Muscle of leg (tissue), 11 donors: ENCODE measurements around the gene ZNF500. TPM values are rescaled to one million over a fixed set of nuclear protein-coding genes. Genes with fewer than 3 reads are reported as not detected.
"Not testable (repeated sequence)": the region's sequence is repeated elsewhere in the genome, so short reads cannot be mapped to it uniquely, and the experiment has no call there.

ENCODE experiments used
- DNase-seq: peaks from one replicate; pipeline ENCODE4 v3.0.0; 2013
- H3K27ac ChIP-seq: one replicate; pipeline ENCODE4 v1.5.1; 2013; ENCODE audit warnings: mild to moderate bottlenecking, low read length, control low read depth
- H3K27me3 ChIP-seq: one replicate; pipeline ENCODE4 v1.6.1; 2013; ENCODE audit warnings: low read length; ENCODE audit not compliant: control insufficient read depth, insufficient read depth
- H3K36me3 ChIP-seq: one replicate; pipeline ENCODE4 v1.6.1; 2013; ENCODE audit warnings: low read length; ENCODE audit not compliant: control insufficient read depth, insufficient read depth
- H3K4me1 ChIP-seq: one replicate; pipeline ENCODE4 v1.6.1; 2013; ENCODE audit warnings: low read length; ENCODE audit not compliant: control insufficient read depth, insufficient read depth
- H3K4me3 ChIP-seq: one replicate; pipeline ENCODE4 v1.5.1; 2013; ENCODE audit warnings: low read length, control low read depth
- H3K9me3 ChIP-seq: replicated peaks from 2 replicates; pipeline ENCODE4 v1.6.1; 2013; ENCODE audit warnings: low read depth, low read length; ENCODE audit not compliant: control insufficient read depth
- WGBS: methylation state at CpG from one replicate; pipeline ENCODE4 v1.1.5; 2013; ENCODE audit warnings: missing lambda C conversion rate; ENCODE audit not compliant: insufficient coverage; 5-methylcytosine and 5-hydroxymethylcytosine counted together
- polyA plus RNA-seq, 8 donors: library from polyadenylated mRNA; unstranded; fragments of 120-200 nt; gene quantifications; one replicate each; pipeline versions ENCODE4 v1.2.1 to v1.2.3, GENCODE V29; 2013; ENCODE audit warnings: inconsistent platforms in 1 of 8, low replicate concordance in 1 of 8; ENCODE audit not compliant: insufficient read length in 8 of 8, insufficient read depth in 1 of 8
- total RNA-seq: library from RNA; stranded (reverse); fragments of 120-200 nt; gene quantifications from one replicate; pipeline ENCODE4 v1.2.4, GENCODE V29; 2013

Gene ZNF500
- total and polyA plus RNA-seq, 9 donors: 9.0 to 12.9 (median 10.1) TPM

GRCh38 chr16:4787627-4788482 lies 20.9 kb upstream of the ZNF500 start, which contains the start of gene SEPTIN12:
Gene SEPTIN12, minus strand, starts transcription at chr16:4788345. Its CDS starts 700 bp downstream, at chr16:4787645.
- Histone ChIP-seq H3K9me3 (no peaks in the 10 kb centered on the region), H3K4me1 (no peaks in the 10 kb centered on the region), H3K27ac (no peak within 1 kb of the TSS), H3K27me3 (no peaks in the 10 kb centered on the region), H3K36me3 (no peaks in the 10 kb centered on the region), H3K4me3 (no peak within 1 kb of the TSS)
- no peak for DNase-seq
- WGBS: 55% methylated on average over 10 of the region's 14 CpGs

DNA sequence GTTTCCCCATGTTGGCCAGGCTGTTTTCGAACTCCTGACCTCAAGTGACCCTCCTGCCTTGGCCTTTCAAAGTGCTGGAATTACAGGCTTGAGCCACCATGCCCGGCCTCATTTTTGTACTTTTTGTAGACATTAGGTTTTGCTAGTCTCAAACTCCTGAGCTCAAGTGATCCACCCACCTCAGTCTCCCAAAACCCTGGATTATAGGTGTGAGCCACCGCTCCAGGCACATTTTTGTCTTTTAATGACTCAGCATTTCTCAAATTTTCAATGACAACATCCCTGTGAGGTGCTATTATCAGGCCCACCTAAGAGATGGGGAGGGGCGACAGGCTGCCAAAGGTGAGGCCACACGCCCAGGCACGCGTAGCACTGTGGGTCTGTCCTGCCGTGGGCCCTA lies 20.1 kb upstream of the ZNF500 start:
- DNase-seq: no peak
- no peaks in the 10 kb centered on the region for H3K4me1 ChIP-seq
- H3K36me3 ChIP-seq: no peaks in the 10 kb centered on the region
- H3K4me3 ChIP-seq: no peak overlapping the region
- H3K9me3 ChIP-seq: no peaks in the 10 kb centered on the region
- WGBS: 95% methylated on average over 4 of the region's 8 CpGs
- H3K27ac ChIP-seq: no peak overlapping the region
- no peaks in the 10 kb centered on the region for H3K27me3 ChIP-seq

DNA sequence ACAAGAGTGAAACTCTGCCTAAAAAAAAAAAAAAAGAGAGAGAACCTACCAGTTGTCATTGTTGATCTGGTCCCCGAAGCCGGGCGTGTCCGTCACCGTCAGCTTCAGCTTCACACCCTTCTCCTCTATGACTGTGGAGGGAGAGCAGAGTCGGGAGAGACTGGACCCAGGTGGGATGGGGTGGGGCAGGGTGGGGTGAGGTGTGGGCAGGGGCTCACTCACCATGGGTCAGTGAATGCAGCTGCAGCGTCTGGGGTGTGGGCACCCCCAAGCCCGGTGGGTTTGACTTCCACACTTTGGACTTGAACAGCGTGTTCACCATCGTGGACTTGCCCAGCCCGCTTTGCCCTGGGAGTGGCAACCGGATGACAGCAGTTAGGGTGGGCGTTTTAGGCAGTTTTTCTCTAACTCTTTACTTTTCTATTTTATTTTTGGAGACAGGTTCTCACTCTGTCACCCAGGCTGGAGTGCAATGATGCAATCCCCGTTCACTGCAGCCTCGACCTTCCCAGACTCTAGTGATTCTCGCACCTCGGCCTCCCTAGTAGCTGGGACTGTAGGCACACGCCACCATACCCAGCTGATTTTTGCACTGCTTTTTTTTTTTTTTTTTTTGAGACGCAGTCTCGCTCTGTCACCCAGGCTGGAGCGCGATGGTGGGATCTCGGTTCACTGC lies 18.9 kb upstream of the ZNF500 start:
- H3K27ac ChIP-seq: no peak overlapping the region
- WGBS: 96% methylated on average over 6 of the region's 23 CpGs
- no peaks in the 10 kb centered on the region for H3K36me3 ChIP-seq

DNA sequence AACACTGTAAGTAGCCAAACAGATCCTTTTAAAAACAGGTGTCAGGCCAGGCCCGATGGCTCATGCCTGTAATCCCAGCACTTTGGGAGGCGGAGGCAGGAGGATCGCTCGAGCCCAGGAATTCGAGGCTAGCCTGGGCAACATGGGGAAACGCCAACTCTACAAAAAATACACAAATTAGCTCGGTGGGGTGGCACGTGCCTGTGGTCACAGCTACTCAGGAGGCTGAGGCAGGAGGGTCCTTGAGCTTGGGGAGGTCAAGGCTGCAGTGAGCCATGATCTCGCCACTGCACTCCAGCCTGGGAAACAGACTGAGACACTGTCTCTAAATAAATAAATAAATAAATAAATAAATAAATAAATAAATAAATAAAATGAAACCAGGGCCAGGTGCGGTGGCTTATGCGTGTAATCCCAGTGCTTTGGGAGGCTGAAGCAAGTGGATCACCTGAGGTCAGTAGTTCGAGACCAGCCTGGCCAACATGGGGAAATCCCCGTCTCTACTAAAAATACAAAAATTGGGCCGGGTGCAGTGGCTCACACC lies 17.6 kb upstream of the ZNF500 start:
- DNase-seq, H3K27me3 ChIP-seq, H3K9me3 ChIP-seq, H3K27ac ChIP-seq, H3K4me1 ChIP-seq, H3K36me3 ChIP-seq, H3K4me3 ChIP-seq: not testable (repeated sequence)
- 92% methylated on average over 6 of the region's 14 CpGs for WGBS

More for the DNA sequence above, 18.9 kb upstream of the ZNF500 start:
- no peak for DNase-seq
- Histone ChIP-seq H3K4me1 (no peaks in the 10 kb centered on the region), H3K27me3 (no peaks in the 10 kb centered on the region), H3K9me3 (no peaks in the 10 kb centered on the region), H3K4me3 (no peak overlapping the region)

DNA sequence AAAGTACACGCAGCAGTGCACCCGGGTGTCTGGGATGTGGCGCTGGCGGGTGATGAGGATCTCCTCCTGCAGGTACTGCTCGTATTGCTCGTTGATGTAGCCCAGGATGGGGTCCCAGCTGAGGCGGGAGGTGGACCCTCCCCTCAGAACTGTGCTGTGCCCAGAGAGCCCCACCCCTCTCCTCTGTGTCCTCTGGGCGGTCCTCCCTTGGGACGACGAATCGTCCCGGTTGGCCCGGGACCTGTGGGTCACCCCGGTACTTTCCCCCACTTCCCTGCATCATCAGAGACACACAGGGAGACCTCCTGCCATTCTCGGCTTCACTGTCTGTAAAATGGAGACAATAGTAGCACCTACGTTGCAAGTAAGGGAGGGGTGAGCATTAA lies 17.0 kb upstream of the ZNF500 start:
- Histone ChIP-seq H3K9me3 (no peaks in the 10 kb centered on the region), H3K27me3 (no peaks in the 10 kb centered on the region), H3K4me1 (no peaks in the 10 kb centered on the region), H3K36me3 (no peaks in the 10 kb centered on the region), H3K4me3 (no peak overlapping the region), H3K27ac (no peak overlapping the region)
- 66% methylated on average over 10 of the region's 16 CpGs for WGBS
- DNase-seq: no peak

- DNase-seq: no peak
- Histone ChIP-seq H3K27me3 (no peaks in the 10 kb centered on the region), H3K4me3 (no peak overlapping the region), H3K36me3 (no peaks in the 10 kb centered on the region), H3K9me3 (no peaks in the 10 kb centered on the region), H3K4me1 (no peaks in the 10 kb centered on the region), H3K27ac (no peak overlapping the region)
- 85% methylated on average over 19 of the region's 25 CpGs for WGBS
Measured at GRCh38 chr16:4783251-4783950, 16.4 kb upstream of the ZNF500 start.

DNA sequence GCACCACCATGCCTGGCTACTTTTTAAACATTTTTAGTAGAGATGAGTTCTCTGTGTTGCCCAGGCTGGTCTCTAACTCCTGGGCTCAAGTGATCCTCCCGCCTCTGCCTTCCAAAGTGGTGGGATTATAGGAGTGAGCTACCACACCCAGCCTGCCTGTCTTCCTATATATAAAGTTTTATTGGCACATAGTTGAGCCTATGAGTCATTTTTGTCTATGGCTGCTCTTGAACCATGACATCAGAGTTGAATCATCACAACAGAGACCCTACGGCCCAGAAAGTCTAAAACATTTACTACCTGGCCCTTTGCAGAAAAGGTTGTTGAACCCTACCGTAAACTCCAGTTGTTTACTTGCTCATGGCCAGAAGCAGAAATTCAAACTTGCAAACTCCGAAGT lies 13.3 kb upstream of the ZNF500 start:
- Histone ChIP-seq H3K27ac (no peak overlapping the region), H3K9me3 (no peaks in the 10 kb centered on the region), H3K36me3 (no peaks in the 10 kb centered on the region), H3K27me3 (no peaks in the 10 kb centered on the region), H3K4me3 (no peak overlapping the region), H3K4me1 (no peaks in the 10 kb centered on the region)
- DNase-seq: no peak
- 86% methylated on average over 2 of the region's 4 CpGs for WGBS

DNA sequence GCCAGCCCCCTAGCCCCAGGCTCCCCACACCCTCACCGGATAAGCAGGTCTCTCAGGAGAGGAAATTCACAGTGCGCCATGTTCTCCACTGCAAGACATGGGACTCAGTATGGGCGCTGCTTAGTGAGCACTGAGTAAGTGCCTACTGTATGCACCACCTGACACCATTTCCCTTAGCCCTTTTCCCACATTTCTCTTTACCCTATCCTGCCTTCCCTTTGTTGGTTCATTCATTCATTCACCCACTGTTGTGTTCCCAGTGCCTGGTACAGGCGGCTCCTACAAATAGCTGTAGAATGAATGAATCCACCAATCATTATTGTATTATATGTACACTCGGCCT lies 11.1 kb upstream of the ZNF500 start:
- no peak overlapping the region for H3K4me3 ChIP-seq
- no peak overlapping the region for H3K27ac ChIP-seq
- no peaks in the 10 kb centered on the region for H3K9me3 ChIP-seq
- no peaks in the 10 kb centered on the region for H3K4me1 ChIP-seq
- no peaks in the 10 kb centered on the region for H3K27me3 ChIP-seq
- 79% methylated on average over 3 of the region's 5 CpGs for WGBS
- no peaks in the 10 kb centered on the region for H3K36me3 ChIP-seq
- DNase-seq: no peak

DNA sequence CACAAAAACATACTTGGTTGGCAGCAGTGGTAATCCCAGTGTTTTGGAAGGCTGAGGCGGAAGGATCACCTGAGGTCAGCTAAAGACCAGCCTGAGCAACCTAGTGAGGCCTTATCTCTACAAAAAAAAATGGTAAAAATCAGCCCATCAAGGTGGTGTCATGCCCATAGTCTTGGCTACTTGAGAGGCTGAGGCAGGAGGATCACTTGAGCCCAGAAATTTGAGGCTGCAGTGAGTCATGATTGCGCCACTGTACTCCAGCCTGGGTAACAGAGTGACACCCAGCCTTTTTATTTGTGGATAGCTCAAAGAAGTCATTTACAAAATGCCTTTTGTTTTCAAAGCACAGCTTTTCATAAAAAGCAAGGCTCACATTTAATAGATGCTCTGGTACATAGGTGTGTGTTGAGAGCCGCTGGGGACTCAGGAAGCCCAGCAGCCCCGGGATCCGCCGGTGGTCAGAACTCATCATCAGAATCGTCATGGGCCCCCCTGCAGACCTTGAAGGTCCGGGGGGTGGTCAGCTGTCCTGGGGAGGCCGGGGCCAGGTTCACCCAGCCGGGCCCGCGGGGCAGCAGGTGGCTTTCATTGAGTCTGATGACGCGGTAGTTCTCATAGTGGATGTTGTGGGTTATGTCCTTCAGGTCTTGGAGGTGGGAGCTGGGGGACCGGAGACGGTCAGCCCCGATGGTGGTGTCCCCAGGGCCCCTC lies 10.5 kb upstream of the ZNF500 start:
- 87% methylated on average over 12 of the region's 17 CpGs for WGBS
- H3K9me3 ChIP-seq: no peaks in the 10 kb centered on the region
- no peak for DNase-seq
- no peak overlapping the region for H3K4me3 ChIP-seq
- no peaks in the 10 kb centered on the region for H3K36me3 ChIP-seq
- no peaks in the 10 kb centered on the region for H3K4me1 ChIP-seq
- no peak overlapping the region for H3K27ac ChIP-seq
- H3K27me3 ChIP-seq: no peaks in the 10 kb centered on the region
